Body of pancreas (tissue), 4 donors: ENCODE results near the gene GRID2. TPM values are rescaled to one million over a fixed set of nuclear protein-coding genes. Genes with fewer than 3 reads are reported as not detected.

Experiments used
- ATAC-seq: fragments of 150-250 bp; one replicate; pipeline ENCODE4 v1.9.1; 2016
- DNase-seq, 4 donors: peaks; one replicate each; pipeline ENCODE4 v3.0.0-alpha.2; 2019
- H3K27ac ChIP-seq, 4 donors: fragments of 200-600 bp; sonication (generic); 1 replicate in 3 of 4; 2 replicates in 1 of 4; pipeline versions ENCODE4 v1.5.1 to v1.6.1; 2016 to 2019; ENCODE audit warnings: mild to moderate bottlenecking in 1 of 4, mixed read lengths in 1 of 4, moderate library complexity in 1 of 4
- H3K27me3 ChIP-seq, 2 donors: fragments of 200-600 bp; sonication (generic); one replicate each; pipeline ENCODE4 v1.6.0; 2016; ENCODE audit warnings: mild to moderate bottlenecking in 1 of 2
- H3K36me3 ChIP-seq, 2 donors: fragments of 200-600 bp; sonication (generic); replicated peaks in 1 of 2; 2 replicates each; pipeline ENCODE4 v1.5.1; 2016; ENCODE audit warnings: low read depth in 2 of 2; ENCODE audit not compliant: insufficient read depth in 1 of 2
- H3K4me1 ChIP-seq: fragments of 200-600 bp; sonication (generic); one replicate; pipeline ENCODE4 v1.6.0; 2016
- H3K4me3 ChIP-seq, 2 donors: fragments of 200-600 bp; sonication (generic); 1 replicate in 1 of 2; 2 replicates in 1 of 2; pipeline ENCODE4 v1.5.1; 2016 to 2019
- H3K9me3 ChIP-seq, 3 donors: fragments of 200-600 bp; sonication (generic); 1 replicate in 2 of 3; 2 replicates in 1 of 3; pipeline ENCODE4 v1.5.1; 2016
- POLR2A ChIP-seq, 3 donors: fragments of 450-650 bp; IDR thresholded peaks; one replicate each; pipeline ENCODE4 v1.6.1; 2016; ENCODE audit warnings: antibody characterized with exemption in 3 of 3, mild to moderate bottlenecking in 2 of 3
- WGBS, 2 donors: methylation state at CpG; one replicate each; pipeline ENCODE4 v1.1.5; 2017; 5-methylcytosine and 5-hydroxymethylcytosine counted together
- intact Hi-C: fragments of 100-400 bp; cut with DNase I; formaldehyde crosslinking; loops from one replicate; pipeline ENCODE4 v1.15.1; 2023
- total RNA-seq, 2 donors: library from RNA; depleted of rRNA; stranded (reverse); fragments of >200 nt; gene quantifications; one replicate each; pipeline ENCODE4 v1.1.0, GENCODE V29; 2016
- TF ChIP-seq, protein P1 (sequence below), 7 experiments: fragments of 450-650 bp in 4 of 7; fragments of 200-600 bp in 3 of 7; sonication (generic) in 3 of 7; IDR thresholded peaks; one replicate each; pipeline ENCODE4 v1.5.1; 2016 to 2019; ENCODE audit warnings: antibody characterized with exemption in 7 of 7

The GRID2 gene
- total RNA-seq, 2 donors from 2014 or later: not detected

DNA sequence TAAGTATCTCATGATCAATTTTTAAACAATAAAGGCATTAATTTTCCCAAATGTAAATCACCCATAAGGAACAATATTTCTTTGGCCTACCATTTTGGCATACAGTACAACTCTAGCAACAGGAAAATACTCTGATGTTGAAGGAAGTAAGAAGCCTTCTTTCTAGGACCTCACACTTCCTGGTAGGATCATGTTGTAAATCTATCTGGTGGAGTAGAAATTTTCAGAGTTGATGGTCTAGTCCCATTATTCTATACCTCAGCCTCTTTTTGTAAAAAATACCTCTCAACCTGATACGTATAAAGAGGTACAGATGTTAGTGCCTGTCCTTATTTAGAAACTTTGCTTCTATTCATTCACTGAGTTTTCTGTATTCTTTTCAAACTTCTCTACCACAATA lies 40.2 kb upstream of the GRID2 start:
- H3K27me3 ChIP-seq: no peaks in the 10 kb centered on the region
- H3K36me3 ChIP-seq: no peaks in the 10 kb centered on the region
- no peak for TF ChIP-seq POLR2A (IDR thresholded peaks at IDR 0.05)
- TF ChIP-seq, protein P1, sequence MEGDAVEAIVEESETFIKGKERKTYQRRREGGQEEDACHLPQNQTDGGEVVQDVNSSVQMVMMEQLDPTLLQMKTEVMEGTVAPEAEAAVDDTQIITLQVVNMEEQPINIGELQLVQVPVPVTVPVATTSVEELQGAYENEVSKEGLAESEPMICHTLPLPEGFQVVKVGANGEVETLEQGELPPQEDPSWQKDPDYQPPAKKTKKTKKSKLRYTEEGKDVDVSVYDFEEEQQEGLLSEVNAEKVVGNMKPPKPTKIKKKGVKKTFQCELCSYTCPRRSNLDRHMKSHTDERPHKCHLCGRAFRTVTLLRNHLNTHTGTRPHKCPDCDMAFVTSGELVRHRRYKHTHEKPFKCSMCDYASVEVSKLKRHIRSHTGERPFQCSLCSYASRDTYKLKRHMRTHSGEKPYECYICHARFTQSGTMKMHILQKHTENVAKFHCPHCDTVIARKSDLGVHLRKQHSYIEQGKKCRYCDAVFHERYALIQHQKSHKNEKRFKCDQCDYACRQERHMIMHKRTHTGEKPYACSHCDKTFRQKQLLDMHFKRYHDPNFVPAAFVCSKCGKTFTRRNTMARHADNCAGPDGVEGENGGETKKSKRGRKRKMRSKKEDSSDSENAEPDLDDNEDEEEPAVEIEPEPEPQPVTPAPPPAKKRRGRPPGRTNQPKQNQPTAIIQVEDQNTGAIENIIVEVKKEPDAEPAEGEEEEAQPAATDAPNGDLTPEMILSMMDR (IDR thresholded peaks at IDR 0.05): no peak
- no peak for DNase-seq
- H3K4me1 ChIP-seq: peaks cover 4% of the 10 kb centered on the region
- no peak overlapping the region for H3K27ac ChIP-seq
- no peak for ATAC-seq
- H3K4me3 ChIP-seq: no peak overlapping the region
- intact Hi-C loops: no loop called here
- no peaks in the 10 kb centered on the region for H3K9me3 ChIP-seq
- 85 to 94% methylated on average over 1 of the region's 1 CpG for WGBS, 2 donors

DNA sequence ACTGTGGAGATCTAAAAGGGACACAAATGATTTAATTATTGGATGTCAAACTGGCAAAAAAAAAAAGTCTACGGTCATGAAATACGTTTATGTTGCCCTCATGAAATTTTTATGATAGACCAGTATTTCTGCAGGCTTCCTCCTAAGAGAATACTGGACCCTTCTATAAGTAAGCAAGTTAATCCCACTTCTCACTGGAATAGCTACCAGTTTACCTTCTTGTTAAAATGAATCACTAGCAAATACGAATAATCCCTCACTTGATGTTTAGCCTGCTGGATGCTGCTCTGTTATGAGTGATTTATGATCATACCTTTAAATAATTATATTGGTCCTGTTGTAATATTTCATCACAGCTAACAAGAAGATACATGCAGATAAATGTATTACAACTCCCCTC lies 39.6 kb upstream of the GRID2 start:
- WGBS, 2 donors: 84 to 86% methylated on average over 3 of the region's 3 CpGs
- DNase-seq: no peak
- intact Hi-C loops: no loop called here
- Histone ChIP-seq H3K27me3 (no peaks in the 10 kb centered on the region), H3K4me3 (no peak overlapping the region), H3K36me3 (no peaks in the 10 kb centered on the region), H3K27ac (no peak overlapping the region), H3K9me3 (no peaks in the 10 kb centered on the region), H3K4me1 (peaks cover 4% of the 10 kb centered on the region)
- TF ChIP-seq POLR2A (IDR thresholded peaks at IDR 0.05): no peak
- TF ChIP-seq, protein P1 (IDR thresholded peaks at IDR 0.05): no peak
- no peak for ATAC-seq

DNA sequence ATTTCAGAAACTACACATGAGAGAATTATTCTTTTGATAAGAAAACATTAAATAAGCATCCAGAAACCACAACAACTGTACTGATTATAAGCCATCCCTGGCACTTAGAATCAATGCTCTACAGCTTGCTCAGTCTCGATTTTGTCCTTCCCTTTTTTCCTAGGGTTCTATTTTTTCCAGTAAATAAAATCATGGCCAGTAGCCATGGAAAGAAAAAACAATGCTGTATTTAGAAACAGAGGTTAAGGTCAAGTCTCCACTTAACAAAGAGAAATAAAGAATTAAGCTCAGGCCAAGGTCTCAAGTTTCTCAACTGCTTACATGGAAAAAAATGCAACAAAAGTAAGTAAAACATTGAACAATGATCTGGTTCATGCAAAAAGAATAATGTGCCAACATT lies 38.7 kb upstream of the GRID2 start:
- no peak overlapping the region for H3K27ac ChIP-seq
- no peaks in the 10 kb centered on the region for H3K27me3 ChIP-seq
- intact Hi-C loops: no loop called here
- DNase-seq (no peak), ATAC-seq (no peak)
- TF ChIP-seq, protein P1 (IDR thresholded peaks at IDR 0.05): no peak
- no peak for TF ChIP-seq POLR2A (IDR thresholded peaks at IDR 0.05)
- no peak overlapping the region for H3K4me3 ChIP-seq
- H3K9me3 ChIP-seq: no peaks in the 10 kb centered on the region
- WGBS, 2 donors: 16 to 24% methylated on average over 1 of the region's 1 CpG
- H3K4me1 ChIP-seq: peaks cover 4% of the 10 kb centered on the region
- H3K36me3 ChIP-seq: no peaks in the 10 kb centered on the region

DNA sequence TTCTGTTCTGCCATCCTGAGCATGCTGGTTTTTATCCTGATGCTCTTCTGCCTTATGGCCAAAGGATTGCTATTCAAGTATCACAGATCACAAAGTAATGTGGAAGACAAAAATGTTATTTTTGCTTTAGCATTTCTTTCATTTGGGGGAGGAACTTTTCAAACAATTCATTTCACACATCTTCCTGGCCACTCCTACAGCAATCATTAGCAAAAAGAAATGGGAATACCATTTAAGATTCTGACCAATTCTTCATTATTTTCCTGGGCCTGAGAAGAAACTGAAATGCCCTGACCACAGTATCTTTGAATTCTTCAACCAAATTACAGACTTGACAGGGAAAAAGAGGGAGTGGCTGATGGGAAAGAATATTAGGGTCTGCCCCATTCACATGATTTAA lies 38.0 kb upstream of the GRID2 start:
- TF ChIP-seq POLR2A (IDR thresholded peaks at IDR 0.05): no peak
- TF ChIP-seq, protein P1 (IDR thresholded peaks at IDR 0.05): no peak
- H3K27me3 ChIP-seq: no peaks in the 10 kb centered on the region
- intact Hi-C loops: no loop called here
- no peak overlapping the region for H3K4me3 ChIP-seq
- H3K9me3 ChIP-seq: no peaks in the 10 kb centered on the region
- H3K27ac ChIP-seq: no peak overlapping the region
- peaks cover 4% of the 10 kb centered on the region for H3K4me1 ChIP-seq
- no peaks in the 10 kb centered on the region for H3K36me3 ChIP-seq
- no peak for ATAC-seq
- DNase-seq: no peak

DNA sequence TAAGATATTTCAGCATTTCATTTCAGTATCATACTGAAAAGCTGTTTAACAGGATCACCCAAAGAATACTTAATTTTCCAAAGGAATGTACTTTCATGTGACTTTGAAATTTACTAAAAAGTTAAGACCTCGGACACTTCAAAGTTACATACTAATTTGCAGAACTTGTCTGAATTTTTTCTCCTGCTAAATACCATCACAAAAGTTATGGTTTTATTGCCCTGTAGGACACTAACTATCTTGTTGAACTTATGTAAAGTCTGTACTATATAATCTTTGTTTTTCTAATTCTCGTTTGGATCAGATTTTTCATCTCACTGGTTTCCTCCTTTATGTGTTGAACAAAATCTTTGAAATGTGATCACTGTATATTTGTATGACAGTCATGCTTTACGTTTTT lies 37.2 kb upstream of the GRID2 start:
- Histone ChIP-seq H3K4me3 (no peak overlapping the region), H3K27me3 (no peaks in the 10 kb centered on the region), H3K9me3 (no peaks in the 10 kb centered on the region), H3K36me3 (no peaks in the 10 kb centered on the region), H3K27ac (no peak overlapping the region), H3K4me1 (peaks cover 4% of the 10 kb centered on the region)
- DNase-seq: no peak
- 56% methylated on average over 3 of the region's 3 CpGs for WGBS, 2 donors
- TF ChIP-seq POLR2A (IDR thresholded peaks at IDR 0.05): no peak
- TF ChIP-seq, protein P1 (IDR thresholded peaks at IDR 0.05): no peak
- ATAC-seq: no peak
- intact Hi-C loops: no loop called here
